Tibial nerve (tissue), 4 donors: ENCODE measurements around the gene JMJD6. TPM values are rescaled to one million over a fixed set of nuclear protein-coding genes. Genes with fewer than 3 reads are reported as not detected.

ENCODE experiments used
- DNase-seq, 2 donors: peaks; one replicate each; pipeline ENCODE4 v3.0.0-alpha.2; 2019; ENCODE audit warnings: low spot score in 2 of 2
- H3K27ac ChIP-seq, 4 donors: fragments of 200-600 bp; sonication (generic) in 3 of 4; one replicate each; pipeline ENCODE4 v1.5.1; 2017 to 2019; ENCODE audit warnings: mild to moderate bottlenecking in 1 of 4
- H3K27me3 ChIP-seq, 2 donors: fragments of 200-600 bp; sonication (generic) in 1 of 2; one replicate each; pipeline versions ENCODE4 v1.5.1 to v1.6.0; 2017 to 2019
- H3K36me3 ChIP-seq, 3 donors: fragments of 200-600 bp; sonication (generic); one replicate each; pipeline ENCODE4 v1.5.1; 2018 to 2019
- H3K4me1 ChIP-seq, 4 donors: fragments of 200-600 bp; sonication (generic) in 3 of 4; one replicate each; pipeline ENCODE4 v1.5.1; 2017 to 2019
- H3K4me3 ChIP-seq, 4 donors: fragments of 200-600 bp; sonication (generic) in 3 of 4; one replicate each; pipeline ENCODE4 v1.5.1; 2017 to 2019; ENCODE audit warnings: mild to moderate bottlenecking in 1 of 4, moderate library complexity in 1 of 4
- H3K9me3 ChIP-seq, 4 donors: fragments of 200-600 bp; sonication (generic) in 3 of 4; one replicate each; pipeline ENCODE4 v1.5.1; 2017 to 2019
- EP300 ChIP-seq, 2 donors: sonication (generic); formaldehyde crosslinking; IDR thresholded peaks; one replicate each; pipeline ENCODE4 v1.6.1; 2017; ENCODE audit warnings: antibody characterized with exemption in 2 of 2, mild to moderate bottlenecking in 1 of 2
- POLR2A ChIP-seq, 2 donors: fragments of 450-650 bp; IDR thresholded peaks; one replicate each; pipeline ENCODE4 v1.6.1; 2017; ENCODE audit warnings: antibody characterized with exemption in 2 of 2, mild to moderate bottlenecking in 2 of 2, moderate library complexity in 2 of 2
- WGBS, 2 donors: methylation state at CpG; one replicate each; pipeline ENCODE4 v1.1.5; 2018; 5-methylcytosine and 5-hydroxymethylcytosine counted together
- total RNA-seq, 4 donors: library from RNA; depleted of rRNA; stranded (reverse); fragments of >200 nt; gene quantifications; one replicate each; pipeline ENCODE4 v1.1.0, GENCODE V29; 2016
- TF ChIP-seq, protein P1 (sequence below), 5 experiments: fragments of 200-600 bp in 3 of 5; fragments of 450-650 bp in 2 of 5; sonication (generic) in 3 of 5; IDR thresholded peaks; one replicate each; pipeline ENCODE4 v1.5.1; 2016 to 2019; ENCODE audit warnings: antibody characterized with exemption in 5 of 5, mild to moderate bottlenecking in 3 of 5, moderate library complexity in 2 of 5

Gene JMJD6
- total RNA-seq, 4 donors from 2014 or later, result 14.0 to 45.0 (median 34.2) TPM

GRCh38 chr17:76681222-76682137 lies 44.9 kb downstream of the JMJD6 start:
- H3K4me3 ChIP-seq, result no peak overlapping the region
- peaks cover 0 to 54% (median 12%) of the 10 kb centered on the region in 4 donors for H3K4me1 ChIP-seq
- peaks cover 0 to 70% (median 0%) of the 10 kb centered on the region in 3 donors for H3K36me3 ChIP-seq
- H3K27me3 ChIP-seq, result no peaks in the 10 kb centered on the region
- 30 to 57% methylated on average over 14 to 16 of the region's 16 CpGs for WGBS, 2 donors
- TF ChIP-seq POLR2A (IDR thresholded peaks at IDR 0.05), result no peak
- TF ChIP-seq, protein P1, sequence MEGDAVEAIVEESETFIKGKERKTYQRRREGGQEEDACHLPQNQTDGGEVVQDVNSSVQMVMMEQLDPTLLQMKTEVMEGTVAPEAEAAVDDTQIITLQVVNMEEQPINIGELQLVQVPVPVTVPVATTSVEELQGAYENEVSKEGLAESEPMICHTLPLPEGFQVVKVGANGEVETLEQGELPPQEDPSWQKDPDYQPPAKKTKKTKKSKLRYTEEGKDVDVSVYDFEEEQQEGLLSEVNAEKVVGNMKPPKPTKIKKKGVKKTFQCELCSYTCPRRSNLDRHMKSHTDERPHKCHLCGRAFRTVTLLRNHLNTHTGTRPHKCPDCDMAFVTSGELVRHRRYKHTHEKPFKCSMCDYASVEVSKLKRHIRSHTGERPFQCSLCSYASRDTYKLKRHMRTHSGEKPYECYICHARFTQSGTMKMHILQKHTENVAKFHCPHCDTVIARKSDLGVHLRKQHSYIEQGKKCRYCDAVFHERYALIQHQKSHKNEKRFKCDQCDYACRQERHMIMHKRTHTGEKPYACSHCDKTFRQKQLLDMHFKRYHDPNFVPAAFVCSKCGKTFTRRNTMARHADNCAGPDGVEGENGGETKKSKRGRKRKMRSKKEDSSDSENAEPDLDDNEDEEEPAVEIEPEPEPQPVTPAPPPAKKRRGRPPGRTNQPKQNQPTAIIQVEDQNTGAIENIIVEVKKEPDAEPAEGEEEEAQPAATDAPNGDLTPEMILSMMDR (IDR thresholded peaks at IDR 0.05), result peak; percentile 64 to 78 (median 74)
- H3K9me3 ChIP-seq, result no peaks in the 10 kb centered on the region
- peak; percentile 60 to 73 for DNase-seq
- H3K27ac ChIP-seq, result peak overlapping the region in 2 of 4 donors; percentile 68 to 69

DNA sequence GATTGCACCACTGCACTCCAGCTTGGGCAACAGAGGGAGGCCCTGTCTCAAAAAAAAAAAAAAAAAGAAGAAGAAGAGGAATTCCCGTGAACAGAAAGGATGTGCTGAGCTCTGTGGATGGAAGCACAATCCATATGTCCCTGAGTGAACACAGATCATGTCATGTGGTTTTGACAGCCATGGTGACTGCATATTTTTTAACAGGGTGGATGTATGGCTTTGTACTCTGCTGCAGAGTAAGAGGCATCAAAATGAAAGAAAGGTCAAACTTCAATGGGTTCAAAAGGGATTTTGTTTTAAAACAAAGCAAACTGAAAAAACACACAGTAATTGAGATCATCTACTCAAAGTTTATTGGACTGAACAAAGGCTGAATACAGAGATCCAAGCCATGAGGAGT lies 47.2 kb downstream of the JMJD6 start:
- H3K4me3 ChIP-seq, result no peak overlapping the region
- H3K27ac ChIP-seq, result no peak overlapping the region
- no peaks in the 10 kb centered on the region for H3K27me3 ChIP-seq
- TF ChIP-seq POLR2A (IDR thresholded peaks at IDR 0.05) (no peak), EP300 (IDR thresholded peaks at IDR 0.05) (no peak)
- TF ChIP-seq, protein P1 (IDR thresholded peaks at IDR 0.05), result no peak
- WGBS, 2 donors, result 51 to 52% methylated on average over 1 of the region's 1 CpG
- peaks cover 0 to 34% (median 10%) of the 10 kb centered on the region in 4 donors for H3K4me1 ChIP-seq
- no peak for DNase-seq
- H3K9me3 ChIP-seq, result no peaks in the 10 kb centered on the region
- H3K36me3 ChIP-seq, result peaks cover 0 to 62% (median 0%) of the 10 kb centered on the region in 3 donors

GRCh38 chr17:76678330-76678729 lies 48.1 kb downstream of the JMJD6 start:
- no peaks in the 10 kb centered on the region for H3K9me3 ChIP-seq
- TF ChIP-seq EP300 (IDR thresholded peaks at IDR 0.05) (no peak), POLR2A (IDR thresholded peaks at IDR 0.05) (no peak)
- TF ChIP-seq, protein P1 (IDR thresholded peaks at IDR 0.05), result no peak
- peaks cover 0 to 54% (median 0%) of the 10 kb centered on the region in 3 donors for H3K36me3 ChIP-seq
- no peak overlapping the region for H3K4me3 ChIP-seq
- peaks cover 0 to 25% (median 10%) of the 10 kb centered on the region in 4 donors for H3K4me1 ChIP-seq
- WGBS, 2 donors, result 81% methylated on average over 12 of the region's 12 CpGs
- DNase-seq, result no peak
- H3K27ac ChIP-seq, result no peak overlapping the region
- no peaks in the 10 kb centered on the region for H3K27me3 ChIP-seq

- Histone ChIP-seq H3K36me3 (peaks cover 0 to 44% (median 0%) of the 10 kb centered on the region in 3 donors), H3K4me1 (peaks cover 0 to 20% (median 9%) of the 10 kb centered on the region in 4 donors), H3K27me3 (no peaks in the 10 kb centered on the region), H3K27ac (no peak overlapping the region), H3K9me3 (no peaks in the 10 kb centered on the region), H3K4me3 (no peak overlapping the region)
- no peak for DNase-seq
- TF ChIP-seq, protein P1 (IDR thresholded peaks at IDR 0.05), result no peak
- TF ChIP-seq EP300 (IDR thresholded peaks at IDR 0.05) (no peak), POLR2A (IDR thresholded peaks at IDR 0.05) (no peak)
- WGBS, 2 donors, result 88 to 90% methylated on average over 16 of the region's 16 CpGs
Measured at GRCh38 chr17:76677406-76677805, 49.0 kb downstream of the JMJD6 start.

GRCh38 chr17:76676629-76677028 lies 49.8 kb downstream of the JMJD6 start:
- no peaks in the 10 kb centered on the region for H3K9me3 ChIP-seq
- no peaks in the 10 kb centered on the region for H3K27me3 ChIP-seq
- no peak overlapping the region for H3K4me3 ChIP-seq
- H3K36me3 ChIP-seq, result peaks cover 0 to 38% (median 0%) of the 10 kb centered on the region in 3 donors
- no peak for TF ChIP-seq POLR2A (IDR thresholded peaks at IDR 0.05)
- no peak for TF ChIP-seq EP300 (IDR thresholded peaks at IDR 0.05)
- TF ChIP-seq, protein P1 (IDR thresholded peaks at IDR 0.05), result no peak
- 86 to 91% methylated on average over 6 of the region's 6 CpGs for WGBS, 2 donors
- H3K27ac ChIP-seq, result no peak overlapping the region
- H3K4me1 ChIP-seq, result peaks cover 0 to 16% (median 5%) of the 10 kb centered on the region in 4 donors
- DNase-seq, result no peak
